Endothelial cell of umbilical vein (primary cell): ENCODE data around the gene SUMF1. TPM values are rescaled to one million over a fixed set of nuclear protein-coding genes. Genes with fewer than 3 reads are reported as not detected.

Experiments used
- BruUV-seq: library from RNA; stranded (reverse); fragments of 400-500 nt; replicated peaks from 2 replicates; lab custom pipeline; 2021; lab: Mats Ljungman, UMichigan
- CTCF ChIA-PET: fragments of 300-600, 350-600 bp; sonication (Branson Sonifier 250); formaldehyde crosslinking; loops from one replicate; lab custom pipeline; 2021; ENCODE audit warnings: antibody characterized with exemption, inconsistent platforms; lab: Charles Lee
- POLR2A ChIA-PET: fragments of 300-600, 350-600 bp; sonication (Branson Sonifier 250); formaldehyde crosslinking; loops from one replicate; lab custom pipeline; 2021; ENCODE audit warnings: antibody characterized with exemption, inconsistent platforms; lab: Charles Lee
- DNase-seq: peaks from one replicate; pipeline ENCODE4 v3.0.0-alpha.2; 2011; ENCODE audit warnings: low read depth, low spot score
- FAIRE-seq: peaks from 2 replicates; lab custom pipeline; 2011; peaks lifted over from hg19 to GRCh38; lab: Jason Lieb, UNC
- H2AFZ ChIP-seq: 2 replicates; pipeline ENCODE4 v1.6.0; 2012; ENCODE audit warnings: low read depth, low read length, control low read depth, inconsistent platforms
- H3K27ac ChIP-seq: 2 replicates; pipeline ENCODE4 v1.5.1; 2011; ENCODE audit warnings: low read depth, mild to moderate bottlenecking, control low read depth, low read length, moderate library complexity; ENCODE audit not compliant: insufficient read depth
- H3K27me3 ChIP-seq, 2 experiments: 2 replicates each; pipeline versions ENCODE4 v1.6.0 to v1.6.1; 2011; ENCODE audit warnings: low read length in 2 of 2, mixed read lengths in 1 of 2; ENCODE audit not compliant: control insufficient read depth in 2 of 2, insufficient read depth in 2 of 2
- H3K36me3 ChIP-seq, 2 experiments: 2 replicates in 1 of 2; 3 replicates in 1 of 2; pipeline ENCODE4 v1.5.1; 2011; ENCODE audit warnings: low read length in 2 of 2, mild to moderate bottlenecking in 1 of 2, moderate library complexity in 1 of 2; ENCODE audit not compliant: control insufficient read depth in 2 of 2, insufficient read depth in 2 of 2; ENCODE audit errors: extremely low read depth in 1 of 2
- H3K4me1 ChIP-seq: 3 replicates; pipeline ENCODE4 v1.5.1; 2011; ENCODE audit warnings: mild to moderate bottlenecking, low read length; ENCODE audit not compliant: control insufficient read depth, insufficient read depth; ENCODE audit errors: extremely low read depth
- H3K4me2 ChIP-seq: 2 replicates; pipeline ENCODE4 v1.6.1; 2011; ENCODE audit warnings: low read length, control low read depth, mixed read lengths; ENCODE audit not compliant: insufficient read depth
- H3K4me3 ChIP-seq, 3 experiments: fragments of 200-600 bp in 1 of 3; sonication (generic), shearing (Covaris generic) in 1 of 3; replicated peaks in 1 of 3; 2 replicates each; pipeline ENCODE4 v1.5.1; 2011 to 2016; ENCODE audit warnings: control low read depth in 3 of 3, low read length in 3 of 3, mild to moderate bottlenecking in 2 of 3, inconsistent platforms in 1 of 3, low read depth in 1 of 3, moderate library complexity in 1 of 3; ENCODE audit not compliant: insufficient read depth in 1 of 3
- H3K79me2 ChIP-seq: 2 replicates; pipeline ENCODE4 v1.6.0; 2012; ENCODE audit warnings: low read length, inconsistent platforms; ENCODE audit not compliant: control insufficient read depth, insufficient read depth
- H3K9ac ChIP-seq: replicated peaks from 2 replicates; pipeline ENCODE3; 2011; ENCODE audit warnings: low read length, control low read depth; ENCODE audit not compliant: insufficient read depth; ENCODE audit errors: extremely low read depth
- H3K9me1 ChIP-seq: replicated peaks from 3 replicates; pipeline ENCODE4 v1.6.0; 2011; ENCODE audit warnings: mild to moderate bottlenecking, low read length; ENCODE audit not compliant: control insufficient read depth, insufficient read depth; ENCODE audit errors: extremely low read depth
- H3K9me3 ChIP-seq: replicated peaks from 2 replicates; pipeline ENCODE4 v1.5.1; 2012; ENCODE audit warnings: low read length, inconsistent platforms; ENCODE audit not compliant: control insufficient read depth, insufficient read depth
- H4K20me1 ChIP-seq: replicated peaks from 2 replicates; pipeline ENCODE3; 2011; ENCODE audit warnings: mild to moderate bottlenecking, low read length; ENCODE audit not compliant: control insufficient read depth, insufficient read depth; ENCODE audit errors: extremely low read depth
- EZH2 ChIP-seq: IDR thresholded peaks from 2 replicates; pipeline ENCODE4 v1.6.1; 2012; ENCODE audit warnings: borderline replicate concordance, low read depth, mild to moderate bottlenecking, moderate library complexity, low read length, inconsistent platforms; ENCODE audit not compliant: severe bottlenecking
- FOS ChIP-seq: IDR thresholded peaks from 2 replicates; pipeline ENCODE4 v1.6.1; 2011; ENCODE audit warnings: mild to moderate bottlenecking, low read length, moderate library complexity, borderline replicate concordance; ENCODE audit not compliant: insufficient read depth
- GATA2 ChIP-seq: IDR thresholded peaks from 2 replicates; pipeline ENCODE4 v1.7.0; 2011; ENCODE audit warnings: low read depth, mild to moderate bottlenecking, moderate library complexity, mixed read lengths, low read length; ENCODE audit not compliant: insufficient read length, insufficient read depth
- JUN ChIP-seq: IDR thresholded peaks from 2 replicates; pipeline ENCODE4 v1.6.1; 2011; ENCODE audit warnings: borderline replicate concordance, low read depth; ENCODE audit not compliant: insufficient read length, insufficient read depth
- MYC ChIP-seq: IDR thresholded peaks from one replicate; pipeline ENCODE4 v1.6.1; 2011; ENCODE audit warnings: mild to moderate bottlenecking, low read depth, low read length
- POLR2A ChIP-seq: IDR thresholded peaks from 2 replicates; pipeline ENCODE4 v1.6.1; 2012; ENCODE audit warnings: low read depth, mild to moderate bottlenecking, control low read depth, low read length
- POLR2AphosphoS5 ChIP-seq: IDR thresholded peaks from 2 replicates; pipeline ENCODE4 v1.6.1; 2012; ENCODE audit warnings: low read depth, mild to moderate bottlenecking, control low read depth, low read length, moderate library complexity; ENCODE audit not compliant: insufficient read depth
- dilution Hi-C: fragments of 300-500 bp; cut with MboI; formaldehyde crosslinking; loops from one replicate; pipeline ENCODE4 v1.15.0; 2019; ENCODE audit warnings: low sequenced_read_pairs; ENCODE audit not compliant: extremely low pct_ligation_motif_present
- intact Hi-C: fragments of 100-400 bp; cut with micrococcal nuclease; formaldehyde crosslinking; loops from one replicate; pipeline ENCODE4 v1.10.0; 2022
- polyA plus RNA-seq, 4 experiments: library from polyadenylated mRNA; depleted of rRNA in 3 of 4; stranded (reverse) in 3 of 4; unstranded in 1 of 4; fragments of >200 nt; gene quantifications; 2 replicates each; pipeline versions ENCODE4 v1.2.1 to v1.2.3, GENCODE V29; 2011 to 2012; ENCODE audit warnings: missing spikeins in 1 of 4
- total RNA-seq: library from RNA; stranded (reverse); gene quantifications from 2 replicates; pipeline ENCODE4 v1.2.3, GENCODE V29; 2021
- TF ChIP-seq, protein P1 (sequence below), 2 donors: IDR thresholded peaks; 1 replicate in 1 of 2; 2 replicates in 1 of 2; pipeline ENCODE4 v1.5.1; 2011; ENCODE audit warnings: low read length in 2 of 2, mild to moderate bottlenecking in 2 of 2, moderate library complexity in 2 of 2, control low read depth in 1 of 2, inconsistent platforms in 1 of 2, low read depth in 1 of 2; ENCODE audit not compliant: insufficient read depth in 1 of 2; ENCODE audit errors: extremely low read depth in 1 of 2
- TF ChIP-seq, protein P2 (sequence below): IDR thresholded peaks from 2 replicates; pipeline ENCODE4 v1.6.1; 2011; ENCODE audit not compliant: insufficient read depth, insufficient read length

SUMF1 gene
- total and polyA plus RNA-seq, 2 donors (not counting 3 experiments of a cell fraction or from before 2014, with no cell fraction given): 31.5 to 46.8 TPM

DNA sequence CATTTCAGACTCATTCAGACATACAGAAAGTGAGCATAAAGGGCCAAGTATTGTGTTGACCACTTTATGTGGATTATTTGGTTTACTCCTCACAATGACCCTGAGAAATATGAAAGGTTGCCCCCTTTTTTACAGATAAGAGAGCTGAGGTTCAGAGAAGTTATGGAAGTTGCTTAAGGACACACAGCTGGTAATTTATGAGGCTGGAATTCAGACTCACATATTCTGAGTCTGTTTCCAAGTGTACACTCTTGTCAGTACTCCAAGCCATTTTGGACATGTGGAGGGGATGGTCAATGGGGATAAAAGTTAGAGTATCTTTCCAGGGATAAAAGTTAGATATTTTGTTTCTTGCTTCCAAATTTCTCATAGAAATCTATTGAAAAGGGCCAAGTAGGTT lies 42.0 kb upstream of the SUMF1 start:
- CTCF ChIA-PET: interaction anchor here (1.0 to 3.5 kb wide), 3 partner anchors 10 to 158 kb away, joined by 3 to 10 read pairs (median 4); no protein-coding TSS in a partner anchor
- dilution Hi-C loops: no loop called here

More for the DNA sequence above, 42.0 kb upstream of the SUMF1 start:
- no TSS peak for BruUV-seq
- H3K27ac ChIP-seq: no peak overlapping the region
- no peaks in the 10 kb centered on the region for H4K20me1 ChIP-seq
- no peaks in the 10 kb centered on the region for H3K27me3 ChIP-seq
- H3K4me1 ChIP-seq: peaks cover 3% of the 10 kb centered on the region
- POLR2A ChIA-PET: no interaction called here
- no peak overlapping the region for H3K4me3 ChIP-seq
- H3K9me1 ChIP-seq: no peaks in the 10 kb centered on the region
- intact Hi-C loops: no loop called here
- H3K9me3 ChIP-seq: no peaks in the 10 kb centered on the region
- H3K4me2 ChIP-seq: no peak overlapping the region
- FAIRE-seq (no peak), DNase-seq (no peak)
- no peaks in the 10 kb centered on the region for H3K36me3 ChIP-seq
- TF ChIP-seq EZH2 (no peak), POLR2A (no peak), POLR2AphosphoS5 (no peak), JUN (no peak), GATA2 (no peak), MYC (no peak), FOS (no peak)
- TF ChIP-seq, protein P1, sequence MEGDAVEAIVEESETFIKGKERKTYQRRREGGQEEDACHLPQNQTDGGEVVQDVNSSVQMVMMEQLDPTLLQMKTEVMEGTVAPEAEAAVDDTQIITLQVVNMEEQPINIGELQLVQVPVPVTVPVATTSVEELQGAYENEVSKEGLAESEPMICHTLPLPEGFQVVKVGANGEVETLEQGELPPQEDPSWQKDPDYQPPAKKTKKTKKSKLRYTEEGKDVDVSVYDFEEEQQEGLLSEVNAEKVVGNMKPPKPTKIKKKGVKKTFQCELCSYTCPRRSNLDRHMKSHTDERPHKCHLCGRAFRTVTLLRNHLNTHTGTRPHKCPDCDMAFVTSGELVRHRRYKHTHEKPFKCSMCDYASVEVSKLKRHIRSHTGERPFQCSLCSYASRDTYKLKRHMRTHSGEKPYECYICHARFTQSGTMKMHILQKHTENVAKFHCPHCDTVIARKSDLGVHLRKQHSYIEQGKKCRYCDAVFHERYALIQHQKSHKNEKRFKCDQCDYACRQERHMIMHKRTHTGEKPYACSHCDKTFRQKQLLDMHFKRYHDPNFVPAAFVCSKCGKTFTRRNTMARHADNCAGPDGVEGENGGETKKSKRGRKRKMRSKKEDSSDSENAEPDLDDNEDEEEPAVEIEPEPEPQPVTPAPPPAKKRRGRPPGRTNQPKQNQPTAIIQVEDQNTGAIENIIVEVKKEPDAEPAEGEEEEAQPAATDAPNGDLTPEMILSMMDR (IDR thresholded peaks at IDR 0.05; ENCODE audit: extremely low read depth in 1 of 2, insufficient read depth in 1 of 2, low read depth in 1 of 2, low read length in 2 of 2): no peak
- TF ChIP-seq, protein P2, sequence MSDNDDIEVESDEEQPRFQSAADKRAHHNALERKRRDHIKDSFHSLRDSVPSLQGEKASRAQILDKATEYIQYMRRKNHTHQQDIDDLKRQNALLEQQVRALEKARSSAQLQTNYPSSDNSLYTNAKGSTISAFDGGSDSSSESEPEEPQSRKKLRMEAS: no peak
- H3K79me2 ChIP-seq: no peaks in the 10 kb centered on the region
- H3K9ac ChIP-seq: no peak overlapping the region
- no peak overlapping the region for H2AFZ ChIP-seq
